AML-193 (cell line): ENCODE data around the gene ATF5.
"Not testable (repeated sequence)": the region's sequence is repeated elsewhere in the genome, so short reads cannot be mapped to it uniquely, and the experiment has no call there.

ENCODE experiments used
- DNase-seq, 2 experiments: peaks; one replicate each; lab custom pipeline; 2025; lab: John Stamatoyannopoulos, UW

ATF5 gene

GRCh38 chr19:49923055-49924003, 5.7 kb upstream of the ATF5 start:
- no peak for DNase-seq

- no peak for DNase-seq
Observed at GRCh38 chr19:49924004-49924880, 4.8 kb upstream of the ATF5 start.

DNA sequence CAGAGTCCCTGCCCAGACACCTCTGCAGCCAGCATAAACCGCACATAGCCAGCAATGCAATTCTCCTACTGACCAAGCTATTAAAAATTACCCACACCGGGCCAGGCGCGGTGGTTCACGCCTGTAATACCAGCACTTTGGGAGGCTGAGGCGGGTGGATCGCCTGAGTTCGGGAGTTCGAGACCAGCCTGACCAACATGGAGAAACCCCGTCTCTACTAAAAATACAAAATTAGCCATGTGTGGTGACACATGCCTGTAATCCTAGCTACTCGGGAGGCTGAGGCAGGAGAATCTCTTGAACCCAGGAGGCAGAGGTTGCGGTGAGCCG, 4.2 kb upstream of the ATF5 start:
- DNase-seq, result not testable (repeated sequence)

GRCh38 chr19:49925486-49925885, 3.5 kb upstream of the ATF5 start:
- no peak for DNase-seq

DNA sequence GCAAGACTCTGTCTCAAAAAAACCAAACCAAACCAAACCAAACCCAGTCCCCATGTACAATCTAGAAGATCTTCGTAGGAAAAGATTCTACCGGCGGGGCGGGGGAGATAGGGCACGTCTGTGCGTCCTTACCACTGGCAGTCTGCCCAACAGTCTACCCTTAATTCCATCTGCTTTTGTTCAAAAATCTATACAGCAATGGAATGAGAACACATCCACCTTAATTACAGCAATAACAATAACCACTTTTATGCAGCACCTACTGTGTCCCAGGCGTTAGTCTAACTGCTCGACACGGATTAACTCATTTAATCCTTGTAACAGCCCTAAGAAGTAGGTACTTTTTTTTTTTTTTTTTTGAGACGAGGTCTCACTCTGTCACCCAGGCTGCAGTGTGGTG, 2.5 kb upstream of the ATF5 start:
- no peak for DNase-seq

DNA sequence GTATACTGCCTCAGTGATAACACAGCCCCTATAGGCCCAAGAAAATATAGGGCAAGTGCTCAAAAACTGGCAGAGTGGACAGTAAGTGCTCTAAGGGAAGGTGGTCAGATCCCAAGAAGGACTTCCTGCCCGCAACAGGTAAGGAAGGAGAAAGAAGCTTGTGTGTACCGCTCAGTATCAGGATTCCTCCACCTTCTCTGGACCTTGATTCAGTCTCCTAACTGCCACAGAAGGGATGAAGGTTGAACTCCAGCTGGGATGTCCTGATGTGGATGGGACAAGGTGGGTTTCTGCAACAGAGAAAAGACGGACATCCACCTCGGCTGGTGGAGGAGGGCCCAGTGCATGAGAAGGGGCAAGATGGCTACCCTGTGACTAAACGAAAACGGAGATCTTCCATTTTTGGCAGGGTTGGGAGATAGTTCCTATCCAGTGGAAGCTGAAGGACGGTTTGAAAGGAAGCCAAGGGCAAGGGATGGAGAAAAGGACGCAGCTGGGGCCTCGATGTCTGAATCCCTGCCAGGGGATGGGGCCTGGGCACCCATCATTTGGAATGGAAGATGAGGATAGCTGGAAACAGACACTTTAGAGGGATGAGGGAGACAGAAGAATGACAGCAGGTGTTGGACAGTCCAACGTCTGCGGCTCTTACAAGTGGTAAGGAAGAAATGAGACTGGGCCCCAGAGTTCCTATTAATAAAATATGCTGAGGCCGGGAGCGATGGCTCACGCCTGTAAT, 1.3 kb upstream of the ATF5 start:
- no peak for DNase-seq

GRCh38 chr19:49929611-49930482, 842 bp downstream of the ATF5 start:
- DNase-seq, result peak; percentile 80 to 86

GRCh38 chr19:49930483-49931011, 1.5 kb downstream of the ATF5 start:
- no peak for DNase-seq

DNA sequence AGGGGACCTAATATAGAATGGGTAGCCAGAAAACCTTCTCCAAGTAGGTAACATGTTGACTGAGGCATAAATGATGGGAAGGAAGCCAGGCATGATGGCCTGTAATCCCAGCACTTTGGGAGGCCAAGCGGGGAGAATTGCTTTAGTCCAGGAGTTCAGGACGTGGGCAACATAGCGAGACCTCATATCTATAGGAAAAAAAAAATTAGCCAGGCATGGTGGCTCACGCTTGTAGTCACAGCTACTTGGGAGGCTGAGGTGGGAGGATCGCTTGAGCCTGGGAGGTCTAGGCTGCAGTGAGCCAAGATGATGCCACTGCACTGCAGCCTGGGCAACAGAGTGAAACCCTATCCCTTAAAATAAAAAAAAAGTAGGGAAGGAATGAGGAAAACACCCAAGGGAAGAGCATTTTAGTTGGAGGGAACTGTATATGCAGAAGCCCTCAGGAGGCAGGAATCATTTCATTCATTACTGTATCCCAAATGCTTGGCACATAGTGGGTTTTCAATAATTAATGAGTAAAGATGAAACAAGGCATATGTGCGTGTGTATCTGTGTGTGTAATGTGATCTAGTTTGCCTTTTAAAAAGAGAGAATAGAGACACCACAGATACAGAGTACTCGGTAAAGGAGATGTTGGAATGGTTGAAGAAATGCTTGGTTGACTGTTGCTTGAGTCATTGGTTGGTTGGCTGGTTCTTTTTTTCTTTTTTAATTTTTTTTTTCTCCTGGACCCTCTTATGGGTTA, 2.5 kb downstream of the ATF5 start:
- DNase-seq, result no peak

- DNase-seq, result no peak
Observed at GRCh38 chr19:49932041-49932451, 3.0 kb downstream of the ATF5 start.

GRCh38 chr19:49932731-49933131, 3.7 kb downstream of the ATF5 start:
- no peak for DNase-seq

- DNase-seq, result no peak
Observed at GRCh38 chr19:49933643-49934042, 4.6 kb downstream of the ATF5 start.

- DNase-seq, result no peak
Observed at GRCh38 chr19:49936549-49936948, 7.5 kb downstream of the ATF5 start.

DNA sequence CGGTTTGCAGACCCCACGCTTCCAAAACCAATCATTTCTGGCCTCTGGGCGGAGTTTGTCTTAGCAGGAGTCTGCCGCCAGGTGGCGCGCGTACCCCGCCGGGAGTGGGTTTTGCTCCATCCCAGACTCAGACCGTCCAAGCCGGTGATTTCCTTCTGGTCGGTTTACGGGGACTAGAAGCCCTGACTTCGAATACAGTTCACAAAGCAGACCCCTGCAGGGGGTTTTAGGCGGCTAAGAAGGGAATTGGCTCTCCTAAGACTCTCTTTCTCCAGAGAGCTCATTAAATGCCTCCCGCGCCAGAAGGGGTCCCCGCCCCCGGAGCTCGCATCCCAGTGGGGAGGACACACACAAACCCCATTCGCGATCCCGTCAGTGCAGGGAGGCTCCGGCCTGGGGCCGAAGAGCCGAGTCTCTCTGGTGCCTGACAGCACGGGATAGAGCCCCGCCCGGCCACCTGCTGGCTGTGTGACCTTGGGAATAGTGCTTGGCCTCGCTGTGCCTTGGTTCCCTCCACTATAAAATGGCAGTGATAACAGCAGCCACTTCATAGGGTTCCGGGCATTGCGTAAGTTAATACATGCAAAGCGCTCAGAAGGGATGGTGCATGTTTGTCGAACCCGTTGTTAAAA, 8.9 kb downstream of the ATF5 start:
- DNase-seq, result peak; percentile 41 to 49

DNA sequence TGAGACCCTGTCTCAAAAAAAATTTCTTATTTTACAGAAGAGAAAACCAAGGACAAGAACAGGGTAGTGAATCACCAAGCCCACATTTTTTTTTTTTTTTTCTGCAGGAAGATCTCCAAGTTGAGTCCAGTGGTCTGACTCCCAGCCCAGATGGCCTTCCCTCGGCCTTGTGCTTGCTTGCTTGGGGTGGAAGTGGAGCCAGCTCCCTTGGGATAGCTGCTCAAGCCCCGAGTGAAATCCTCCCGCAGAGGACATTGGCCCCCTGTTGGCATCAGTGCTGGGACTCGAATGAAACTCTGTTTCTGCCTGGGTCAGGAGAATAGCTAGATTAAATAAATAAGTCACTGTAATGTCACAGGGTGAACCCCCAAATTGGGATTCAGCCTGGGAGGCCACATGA, 9.7 kb downstream of the ATF5 start:
- no peak for DNase-seq

- DNase-seq, result no peak
Observed at GRCh38 chr19:49939721-49940481, 10.9 kb downstream of the ATF5 start.

DNA sequence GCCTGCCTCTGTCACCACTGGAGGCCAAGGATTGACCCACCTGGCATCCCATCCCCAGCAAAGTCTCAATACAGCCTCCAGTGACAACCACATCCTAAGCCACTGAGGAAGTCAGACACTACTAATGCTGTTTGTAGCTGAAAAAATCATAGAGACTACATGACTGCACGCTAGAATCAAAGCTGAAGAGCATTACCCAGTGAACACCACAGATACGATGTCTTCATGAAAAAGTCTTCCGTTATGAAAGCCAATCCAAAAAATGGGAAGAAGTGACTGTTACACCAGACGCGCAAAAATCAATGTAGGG, 11.4 kb downstream of the ATF5 start:
- no peak for DNase-seq

- not testable (repeated sequence) for DNase-seq
Observed at GRCh38 chr19:49944567-49944966, 15.6 kb downstream of the ATF5 start.

GRCh38 chr19:49946415-49946814, 17.4 kb downstream of the ATF5 start:
- DNase-seq, result no peak
